ENCODE data around the gene CEP83. TPM values are rescaled to one million over a fixed set of nuclear protein-coding genes. Genes with fewer than 3 reads are reported as not detected.

The CEP83 gene
- total RNA-seq, 1 donor, result 9.8 TPM

DNA sequence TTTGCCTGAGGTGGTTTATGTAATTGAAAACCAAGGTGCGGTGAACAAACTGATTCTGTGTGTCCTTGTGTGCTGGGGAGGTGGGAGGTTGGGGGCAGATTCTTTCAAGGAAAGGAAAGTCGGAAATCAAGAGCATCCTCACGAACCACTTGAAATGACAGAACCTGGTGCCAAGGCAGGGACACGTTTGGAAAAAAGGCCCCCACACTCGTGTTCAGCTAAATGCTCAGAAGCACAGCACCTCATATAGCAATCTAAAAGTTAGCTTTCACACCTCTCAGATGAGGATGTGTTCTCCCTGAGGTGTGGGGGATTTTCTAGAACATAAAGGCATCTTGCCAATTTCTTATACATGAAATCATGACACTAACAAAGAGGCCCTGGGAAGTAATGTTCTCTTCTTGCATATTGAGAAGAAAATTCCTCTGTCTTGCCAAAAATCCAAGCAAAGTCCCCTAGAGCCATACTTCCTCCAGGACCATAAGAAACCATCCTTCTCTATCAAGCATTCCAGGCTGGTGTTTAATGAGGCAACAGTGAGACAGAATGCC is 191.7 kb downstream of the CEP83 start:
- Histone ChIP-seq H4K20me1 (ENCODE audit: insufficient read depth, low read length) (no peaks in the 10 kb centered on the region), H3K27me3 (ENCODE audit: insufficient read depth, low read length) (no peaks in the 10 kb centered on the region), H2AFZ (ENCODE audit: low read length) (no peak overlapping the region), H3K4me3 (ENCODE audit: insufficient read depth, low read length) (no peak overlapping the region), H3K27ac (ENCODE audit: low read depth, low read length) (no peak overlapping the region), H3K4me1 (ENCODE audit: insufficient read depth, low read length) (peaks cover 15% of the 10 kb centered on the region), H3K36me3 (ENCODE audit: insufficient read depth, low read length) (no peaks in the 10 kb centered on the region), H3K79me2 (ENCODE audit: insufficient read depth, low read length) (no peaks in the 10 kb centered on the region), H3K4me2 (ENCODE audit: insufficient read depth, low read length) (no peak overlapping the region), H3K9me3 (ENCODE audit: low read depth, low read length) (no peaks in the 10 kb centered on the region)
- no peak for DNase-seq (ENCODE audit: insufficient read length, low spot score, missing footprints)
- TF ChIP-seq, protein P1, sequence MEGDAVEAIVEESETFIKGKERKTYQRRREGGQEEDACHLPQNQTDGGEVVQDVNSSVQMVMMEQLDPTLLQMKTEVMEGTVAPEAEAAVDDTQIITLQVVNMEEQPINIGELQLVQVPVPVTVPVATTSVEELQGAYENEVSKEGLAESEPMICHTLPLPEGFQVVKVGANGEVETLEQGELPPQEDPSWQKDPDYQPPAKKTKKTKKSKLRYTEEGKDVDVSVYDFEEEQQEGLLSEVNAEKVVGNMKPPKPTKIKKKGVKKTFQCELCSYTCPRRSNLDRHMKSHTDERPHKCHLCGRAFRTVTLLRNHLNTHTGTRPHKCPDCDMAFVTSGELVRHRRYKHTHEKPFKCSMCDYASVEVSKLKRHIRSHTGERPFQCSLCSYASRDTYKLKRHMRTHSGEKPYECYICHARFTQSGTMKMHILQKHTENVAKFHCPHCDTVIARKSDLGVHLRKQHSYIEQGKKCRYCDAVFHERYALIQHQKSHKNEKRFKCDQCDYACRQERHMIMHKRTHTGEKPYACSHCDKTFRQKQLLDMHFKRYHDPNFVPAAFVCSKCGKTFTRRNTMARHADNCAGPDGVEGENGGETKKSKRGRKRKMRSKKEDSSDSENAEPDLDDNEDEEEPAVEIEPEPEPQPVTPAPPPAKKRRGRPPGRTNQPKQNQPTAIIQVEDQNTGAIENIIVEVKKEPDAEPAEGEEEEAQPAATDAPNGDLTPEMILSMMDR (IDR thresholded peaks at IDR 0.05; ENCODE audit: extremely low read depth, low read depth, low read length), result no peak

DNA sequence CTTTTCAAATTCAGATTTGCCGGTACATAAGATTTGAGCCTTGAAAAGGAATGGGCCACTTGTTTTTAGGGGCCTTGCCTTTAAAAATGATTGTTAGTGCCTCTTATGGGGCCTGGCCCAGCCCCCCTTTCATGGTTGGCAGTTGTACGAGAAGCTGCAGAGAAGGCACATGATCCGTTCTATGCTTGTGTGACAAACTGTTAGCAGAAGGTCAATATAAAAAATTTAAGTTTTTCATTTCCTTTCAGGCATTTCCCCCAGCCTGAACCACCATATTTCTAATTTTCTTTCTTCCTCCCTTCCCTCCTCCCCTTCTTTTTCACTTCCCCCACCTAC is 192.2 kb downstream of the CEP83 start:
- Histone ChIP-seq H3K9me3 (ENCODE audit: low read depth, low read length) (no peaks in the 10 kb centered on the region), H2AFZ (ENCODE audit: low read length) (no peak overlapping the region), H3K36me3 (ENCODE audit: insufficient read depth, low read length) (no peaks in the 10 kb centered on the region), H3K4me3 (ENCODE audit: insufficient read depth, low read length) (no peak overlapping the region), H3K27me3 (ENCODE audit: insufficient read depth, low read length) (no peaks in the 10 kb centered on the region), H4K20me1 (ENCODE audit: insufficient read depth, low read length) (no peaks in the 10 kb centered on the region), H3K4me2 (ENCODE audit: insufficient read depth, low read length) (peak overlapping the region; percentile 55), H3K4me1 (ENCODE audit: insufficient read depth, low read length) (peaks cover 18% of the 10 kb centered on the region), H3K27ac (ENCODE audit: low read depth, low read length) (no peak overlapping the region), H3K79me2 (ENCODE audit: insufficient read depth, low read length) (no peaks in the 10 kb centered on the region)
- peak; percentile 69 for DNase-seq (ENCODE audit: insufficient read length, low spot score, missing footprints)
- TF ChIP-seq, protein P1 (IDR thresholded peaks at IDR 0.05; ENCODE audit: extremely low read depth, low read depth, low read length), result no peak

DNA sequence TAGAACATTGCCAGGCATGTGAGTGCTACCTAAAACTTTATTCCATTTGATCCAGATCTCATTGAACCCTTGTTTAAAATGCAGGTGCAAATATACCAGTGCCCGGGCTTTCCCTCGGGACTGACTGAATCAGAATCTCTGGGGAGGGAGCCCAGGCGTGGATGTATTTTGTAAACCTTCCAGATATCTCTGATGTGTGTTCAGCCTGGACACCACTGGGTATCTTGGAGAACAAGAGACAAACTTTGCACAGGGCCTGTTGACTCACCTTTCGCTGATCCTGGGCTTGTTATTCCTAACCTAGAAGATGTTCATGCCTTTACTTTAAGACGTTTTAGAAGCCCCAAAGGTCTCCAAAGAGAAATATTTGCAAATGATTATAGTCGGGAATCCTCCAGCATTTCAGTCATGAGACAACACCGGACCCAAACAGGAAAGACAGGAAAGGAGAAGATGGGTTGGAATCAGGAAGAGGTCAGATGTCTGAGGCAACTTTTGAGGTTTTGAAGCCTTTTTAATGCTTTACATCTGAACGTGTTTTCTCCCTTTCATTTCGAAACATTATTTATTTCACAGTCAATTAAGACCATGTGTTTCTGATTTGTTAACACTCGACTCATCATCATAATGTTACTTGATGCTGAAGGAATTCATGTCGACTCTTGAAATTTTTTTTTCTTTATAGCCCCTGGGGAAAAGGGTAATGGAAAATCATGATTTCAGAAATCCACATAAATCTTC is 192.7 kb downstream of the CEP83 start:
- Histone ChIP-seq H3K9me3 (ENCODE audit: low read depth, low read length) (no peaks in the 10 kb centered on the region), H4K20me1 (ENCODE audit: insufficient read depth, low read length) (no peaks in the 10 kb centered on the region), H3K36me3 (ENCODE audit: insufficient read depth, low read length) (no peaks in the 10 kb centered on the region), H3K4me1 (ENCODE audit: insufficient read depth, low read length) (peaks cover 21% of the 10 kb centered on the region), H3K4me3 (ENCODE audit: insufficient read depth, low read length) (peak overlapping the region; percentile 4), H3K27me3 (ENCODE audit: insufficient read depth, low read length) (no peaks in the 10 kb centered on the region), H2AFZ (ENCODE audit: low read length) (no peak overlapping the region), H3K79me2 (ENCODE audit: insufficient read depth, low read length) (no peaks in the 10 kb centered on the region), H3K27ac (ENCODE audit: low read depth, low read length) (peak overlapping the region; percentile 49), H3K4me2 (ENCODE audit: insufficient read depth, low read length) (peak overlapping the region; percentile 55)
- TF ChIP-seq, protein P1 (IDR thresholded peaks at IDR 0.05; ENCODE audit: extremely low read depth, low read depth, low read length), result no peak
- DNase-seq (ENCODE audit: insufficient read length, low spot score, missing footprints), result peak; percentile 78

DNA sequence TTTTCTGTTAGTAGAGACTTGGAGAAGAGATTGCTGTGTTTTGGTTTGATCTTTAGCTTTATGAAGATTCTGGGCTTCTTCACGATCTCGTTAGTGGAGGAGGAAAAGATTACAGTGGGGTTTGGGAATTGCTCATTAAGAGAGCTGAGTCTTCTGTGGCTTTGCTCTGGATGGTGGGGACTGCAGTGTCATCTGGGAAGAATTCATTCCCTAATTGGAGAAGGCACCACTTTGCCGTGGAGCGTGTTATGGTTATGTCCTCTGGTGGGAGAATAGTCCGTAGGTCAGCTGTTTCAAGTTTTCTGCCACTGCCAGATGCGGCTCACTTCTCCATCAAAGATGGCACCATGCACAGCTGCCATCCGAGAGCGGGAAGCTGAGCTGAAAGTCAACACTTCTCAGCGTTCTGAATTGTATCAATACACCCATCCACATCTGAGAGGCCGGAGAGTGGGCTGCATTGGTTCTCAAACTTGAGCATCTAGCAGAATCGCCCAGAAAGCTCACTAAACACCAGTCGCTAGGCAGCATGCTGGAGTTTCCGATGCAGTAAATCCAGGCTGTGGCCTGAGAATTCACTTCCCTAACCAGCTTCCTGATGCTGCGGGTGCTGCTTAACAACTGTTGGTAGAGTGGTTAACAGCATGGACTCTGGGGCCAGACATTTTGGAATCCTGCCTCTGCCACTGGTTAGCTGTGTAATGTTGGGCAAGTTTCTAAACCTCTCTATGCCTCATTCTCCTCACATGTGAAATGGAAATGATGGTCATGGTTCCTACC is 193.5 kb downstream of the CEP83 start:
- DNase-seq (ENCODE audit: insufficient read length, low spot score, missing footprints), result no peak
- H3K36me3 ChIP-seq (ENCODE audit: insufficient read depth, low read length), result no peaks in the 10 kb centered on the region
- H3K79me2 ChIP-seq (ENCODE audit: insufficient read depth, low read length), result no peaks in the 10 kb centered on the region
- no peaks in the 10 kb centered on the region for H3K27me3 ChIP-seq (ENCODE audit: insufficient read depth, low read length)
- TF ChIP-seq, protein P1 (IDR thresholded peaks at IDR 0.05; ENCODE audit: extremely low read depth, low read depth, low read length), result no peak
- no peak overlapping the region for H3K4me2 ChIP-seq (ENCODE audit: insufficient read depth, low read length)
- H3K9me3 ChIP-seq (ENCODE audit: low read depth, low read length), result no peaks in the 10 kb centered on the region
- H3K4me3 ChIP-seq (ENCODE audit: insufficient read depth, low read length), result no peak overlapping the region
- H3K4me1 ChIP-seq (ENCODE audit: insufficient read depth, low read length), result peaks cover 23% of the 10 kb centered on the region
- H3K27ac ChIP-seq (ENCODE audit: low read depth, low read length), result no peak overlapping the region
- H4K20me1 ChIP-seq (ENCODE audit: insufficient read depth, low read length), result no peaks in the 10 kb centered on the region
- H2AFZ ChIP-seq (ENCODE audit: low read length), result no peak overlapping the region
